Large intestine (tissue), 3 donors: ENCODE measurements around the gene BCAS3. TPM values are rescaled to one million over a fixed set of nuclear protein-coding genes. Genes with fewer than 3 reads are reported as not detected.

Experiments
- DNase-seq, 2 donors: peaks; one replicate each; pipeline versions ENCODE4 v3.0.0 to v3.0.0-alpha.2; 2013
- H3K27ac ChIP-seq: one replicate; pipeline ENCODE4 v1.5.1; 2013; ENCODE audit warnings: low read length
- H3K27me3 ChIP-seq: 2 replicates; pipeline ENCODE4 v1.6.1; 2013; ENCODE audit warnings: low read length; ENCODE audit not compliant: control insufficient read depth, insufficient read depth
- H3K36me3 ChIP-seq: 2 replicates; pipeline ENCODE4 v1.6.1; 2013; ENCODE audit warnings: low read length; ENCODE audit not compliant: control insufficient read depth, insufficient read depth
- H3K4me1 ChIP-seq: one replicate; pipeline ENCODE4 v1.6.1; 2013; ENCODE audit warnings: low read length; ENCODE audit not compliant: control insufficient read depth, insufficient read depth
- H3K4me3 ChIP-seq: one replicate; pipeline ENCODE4 v1.5.1; 2013; ENCODE audit warnings: low read length
- H3K9me3 ChIP-seq: one replicate; pipeline ENCODE4 v1.6.1; 2013; ENCODE audit warnings: mild to moderate bottlenecking, low read depth, low read length, moderate library complexity; ENCODE audit not compliant: control insufficient read depth
- WGBS: methylation state at CpG from one replicate; pipeline ENCODE4 v1.1.5; 2013; ENCODE audit warnings: low lambda C conversion rate; ENCODE audit not compliant: insufficient coverage; 5-methylcytosine and 5-hydroxymethylcytosine counted together
- polyA plus RNA-seq: library from polyadenylated mRNA; unstranded; fragments of 120-200 nt; gene quantifications from one replicate; pipeline ENCODE4 v1.2.1, GENCODE V29; 2013

Gene BCAS3
- polyA plus RNA-seq, 1 donor, result 9.7 TPM

DNA sequence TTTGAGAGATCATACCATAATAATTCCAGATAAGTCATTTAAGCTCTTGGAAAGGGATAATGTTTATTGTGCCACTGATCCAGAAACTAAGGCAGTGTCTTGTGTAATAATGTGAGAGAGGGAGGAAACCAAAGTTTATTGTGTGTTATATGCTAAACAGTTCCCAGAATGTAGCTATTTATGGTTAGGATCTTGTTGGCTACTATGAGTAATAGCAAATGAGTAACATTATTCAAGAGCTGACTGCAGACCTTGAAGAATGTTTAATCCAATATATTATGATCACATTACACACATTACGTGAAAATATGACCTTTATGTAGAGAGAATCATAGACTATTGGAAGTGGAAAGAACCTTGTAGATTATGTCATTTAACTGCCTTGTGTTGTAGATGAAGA is 139.5 kb downstream of the BCAS3 start:
- no peaks in the 10 kb centered on the region for H3K4me1 ChIP-seq
- no peak overlapping the region for H3K4me3 ChIP-seq
- no peaks in the 10 kb centered on the region for H3K36me3 ChIP-seq
- H3K27me3 ChIP-seq, result no peaks in the 10 kb centered on the region
- no CpG with 5 or more reads among the region's 1 CpG for WGBS
- H3K27ac ChIP-seq, result no peak overlapping the region
- H3K9me3 ChIP-seq, result no peaks in the 10 kb centered on the region
- no peak for DNase-seq

DNA sequence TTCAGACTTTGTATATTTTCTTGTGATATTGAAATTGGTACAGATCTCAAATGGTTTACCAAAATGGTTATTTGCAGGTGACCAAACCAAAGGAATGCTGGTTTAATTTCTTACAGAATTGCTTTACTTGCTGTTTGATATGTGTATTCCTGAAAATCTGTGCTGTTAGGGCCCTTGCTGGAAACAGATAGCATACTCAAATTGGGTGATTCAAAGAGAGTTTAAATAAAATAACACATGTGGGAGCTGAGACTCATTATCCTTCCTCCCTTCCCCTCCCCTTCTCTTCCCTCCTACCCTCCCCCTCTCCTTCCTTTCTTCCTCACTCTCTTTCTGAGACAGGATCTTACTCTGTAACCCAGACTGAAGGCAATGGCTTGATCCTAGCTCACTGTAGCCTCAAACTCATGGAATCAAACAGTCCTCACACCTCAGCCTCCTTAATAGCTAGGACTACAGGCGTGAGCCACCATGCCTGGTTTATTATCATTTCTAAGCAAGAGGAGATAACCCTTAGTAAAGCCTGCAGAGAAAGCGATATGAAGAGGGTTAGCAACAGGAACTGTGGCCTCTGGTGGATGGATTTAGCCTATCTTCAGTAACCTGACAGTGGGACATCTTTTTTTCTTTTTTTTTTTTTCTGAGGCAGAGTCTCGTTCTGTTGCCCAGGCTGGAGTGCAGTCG is 141.9 kb downstream of the BCAS3 start:
- no CpG with 5 or more reads among the region's 4 CpGs for WGBS
- Histone ChIP-seq H3K27me3 (no peaks in the 10 kb centered on the region), H3K27ac (no peak overlapping the region), H3K9me3 (no peaks in the 10 kb centered on the region), H3K4me1 (no peaks in the 10 kb centered on the region), H3K4me3 (no peak overlapping the region), H3K36me3 (no peaks in the 10 kb centered on the region)
- DNase-seq, result no peak

GRCh38 chr17:60823515-60823914 is 145.9 kb downstream of the BCAS3 start:
- DNase-seq, result no peak
- H3K4me1 ChIP-seq, result no peaks in the 10 kb centered on the region
- no peak overlapping the region for H3K27ac ChIP-seq
- 100% methylated on average over 2 of the region's 5 CpGs for WGBS
- no peaks in the 10 kb centered on the region for H3K36me3 ChIP-seq
- H3K9me3 ChIP-seq, result no peaks in the 10 kb centered on the region
- H3K4me3 ChIP-seq, result no peak overlapping the region
- no peaks in the 10 kb centered on the region for H3K27me3 ChIP-seq

GRCh38 chr17:60825351-60825750 is 147.7 kb downstream of the BCAS3 start:
- no peaks in the 10 kb centered on the region for H3K36me3 ChIP-seq
- H3K4me3 ChIP-seq, result no peak overlapping the region
- no peak for DNase-seq
- H3K9me3 ChIP-seq, result no peaks in the 10 kb centered on the region
- no CpG with 5 or more reads among the region's 1 CpG for WGBS
- H3K27ac ChIP-seq, result no peak overlapping the region
- H3K4me1 ChIP-seq, result no peaks in the 10 kb centered on the region
- no peaks in the 10 kb centered on the region for H3K27me3 ChIP-seq

DNA sequence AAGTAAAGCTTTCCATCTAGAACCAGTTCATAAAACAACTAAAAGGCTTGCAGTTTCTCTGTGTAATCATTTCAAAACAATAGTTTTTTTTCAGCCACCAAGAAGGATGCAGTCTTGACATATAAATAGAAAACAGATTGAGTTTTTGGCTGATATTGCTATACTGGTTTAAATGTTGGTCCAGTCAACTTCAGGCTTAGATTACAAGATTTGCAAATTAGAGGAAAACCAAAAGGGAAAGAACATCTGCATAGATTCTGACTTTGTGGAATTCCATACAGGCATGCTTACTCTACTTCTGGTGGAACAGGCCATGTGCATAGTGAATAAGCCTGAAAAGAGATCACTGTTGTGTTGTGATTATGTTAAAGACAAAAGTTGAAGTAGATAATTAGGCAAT is 150.3 kb downstream of the BCAS3 start:
- no peak overlapping the region for H3K4me3 ChIP-seq
- DNase-seq, result no peak
- no peaks in the 10 kb centered on the region for H3K9me3 ChIP-seq
- H3K36me3 ChIP-seq, result no peaks in the 10 kb centered on the region
- H3K4me1 ChIP-seq, result no peaks in the 10 kb centered on the region
- H3K27ac ChIP-seq, result no peak overlapping the region
- H3K27me3 ChIP-seq, result no peaks in the 10 kb centered on the region

DNA sequence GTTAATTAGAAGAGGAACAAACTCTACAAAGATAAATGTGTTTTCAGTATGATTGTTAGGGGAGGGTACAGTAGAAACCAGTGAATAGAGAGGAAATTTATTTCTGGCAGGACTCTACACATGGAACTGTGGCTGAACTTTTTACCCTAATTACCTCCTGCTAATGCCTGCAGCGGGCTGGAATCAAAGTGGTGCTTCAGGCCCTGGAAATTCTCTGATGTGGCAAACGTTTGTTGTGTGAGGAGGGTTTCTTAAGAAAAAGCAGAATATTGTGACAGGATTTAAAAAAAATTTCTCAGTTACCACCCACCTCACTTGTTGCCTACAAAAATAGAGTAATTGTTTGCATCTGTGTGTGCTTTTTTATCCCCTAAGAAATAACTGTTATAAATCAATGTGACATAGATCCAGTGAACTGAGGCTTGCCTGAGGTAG is 154.5 kb downstream of the BCAS3 start:
- WGBS, result no CpG with 5 or more reads among the region's 2 CpGs
- no peaks in the 10 kb centered on the region for H3K27me3 ChIP-seq
- no peak overlapping the region for H3K27ac ChIP-seq
- H3K4me3 ChIP-seq, result no peak overlapping the region
- peak in 1 of 2 donors; percentile 5 for DNase-seq
- no peaks in the 10 kb centered on the region for H3K4me1 ChIP-seq
- no peaks in the 10 kb centered on the region for H3K36me3 ChIP-seq
- H3K9me3 ChIP-seq, result no peaks in the 10 kb centered on the region

GRCh38 chr17:60832631-60833030 is 155.0 kb downstream of the BCAS3 start:
- Histone ChIP-seq H3K4me3 (no peak overlapping the region), H3K27me3 (no peaks in the 10 kb centered on the region), H3K9me3 (no peaks in the 10 kb centered on the region), H3K27ac (no peak overlapping the region), H3K4me1 (no peaks in the 10 kb centered on the region), H3K36me3 (no peaks in the 10 kb centered on the region)
- no peak for DNase-seq

GRCh38 chr17:60840456-60840855 is 162.8 kb downstream of the BCAS3 start:
- Histone ChIP-seq H3K36me3 (no peaks in the 10 kb centered on the region), H3K27ac (no peak overlapping the region), H3K9me3 (no peaks in the 10 kb centered on the region), H3K27me3 (no peaks in the 10 kb centered on the region), H3K4me3 (no peak overlapping the region), H3K4me1 (no peaks in the 10 kb centered on the region)
- no CpG with 5 or more reads among the region's 3 CpGs for WGBS
- DNase-seq, result no peak

DNA sequence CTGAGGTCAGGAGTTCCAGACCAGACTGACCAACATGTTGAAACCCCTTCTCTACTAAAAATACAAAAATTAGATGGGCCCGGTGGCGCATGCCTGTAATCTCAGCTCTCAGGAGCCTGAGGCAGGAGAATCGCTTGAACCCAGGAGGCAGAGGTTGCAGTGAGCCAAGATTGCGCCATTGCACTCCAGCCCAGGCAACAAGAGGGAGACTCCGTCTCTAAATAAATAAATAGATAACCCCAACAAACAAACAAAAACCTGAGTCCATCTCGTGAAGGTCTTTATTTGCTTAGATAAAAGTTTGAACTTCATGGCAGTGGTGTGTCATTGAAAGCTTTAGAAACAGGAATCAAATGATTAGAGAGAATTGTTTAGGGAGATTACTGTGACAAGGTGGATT is 167.4 kb downstream of the BCAS3 start:
- Histone ChIP-seq H3K4me1 (no peaks in the 10 kb centered on the region), H3K9me3 (no peaks in the 10 kb centered on the region), H3K4me3 (no peak overlapping the region), H3K27ac (no peak overlapping the region), H3K36me3 (no peaks in the 10 kb centered on the region), H3K27me3 (no peaks in the 10 kb centered on the region)
- DNase-seq, result no peak
- no CpG with 5 or more reads among the region's 6 CpGs for WGBS

GRCh38 chr17:60846175-60846574 is 168.5 kb downstream of the BCAS3 start:
- Histone ChIP-seq H3K4me3 (no peak overlapping the region), H3K4me1 (no peaks in the 10 kb centered on the region), H3K9me3 (no peaks in the 10 kb centered on the region), H3K27ac (no peak overlapping the region), H3K36me3 (no peaks in the 10 kb centered on the region), H3K27me3 (no peaks in the 10 kb centered on the region)
- WGBS, result no CpG with 5 or more reads among the region's 1 CpG
- DNase-seq, result no peak

DNA sequence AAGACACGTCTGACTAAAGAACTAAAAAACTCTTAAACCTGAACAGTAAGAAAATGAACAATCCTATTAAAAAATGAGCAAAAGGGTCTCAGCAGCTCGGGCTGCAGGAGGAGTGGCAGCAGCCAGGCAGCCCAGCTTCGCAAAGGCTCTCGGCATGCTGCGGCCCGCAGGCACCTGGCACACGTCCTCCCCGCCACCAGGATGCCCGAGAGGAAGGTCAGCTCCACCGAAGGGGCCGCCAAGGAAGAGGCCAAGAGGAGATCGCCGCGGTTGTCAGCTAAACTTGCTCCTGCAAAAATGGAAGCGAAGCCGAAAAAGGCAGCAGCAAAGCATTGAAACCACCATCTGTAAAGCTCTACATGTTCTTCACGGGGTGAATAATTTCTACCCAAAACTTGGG is 173.5 kb downstream of the BCAS3 start:
- no peaks in the 10 kb centered on the region for H3K9me3 ChIP-seq
- no peak for DNase-seq
- no peak overlapping the region for H3K4me3 ChIP-seq
- WGBS, result 70% methylated on average over 2 of the region's 17 CpGs
- no peak overlapping the region for H3K27ac ChIP-seq
- H3K36me3 ChIP-seq, result no peaks in the 10 kb centered on the region
- no peaks in the 10 kb centered on the region for H3K4me1 ChIP-seq
- no peaks in the 10 kb centered on the region for H3K27me3 ChIP-seq
